K562 (cell line): ENCODE measurements around the gene NEURL2. TPM values are rescaled to one million over a fixed set of nuclear protein-coding genes. Genes with fewer than 3 reads are reported as not detected.

Experiments used
- BCOR ChIP-seq: fragments of 450-650 bp; IDR thresholded peaks from 2 replicates; pipeline ENCODE4 v1.6.1; 2016
- C11orf30 ChIP-seq: fragments of 450-650 bp; IDR thresholded peaks from 2 replicates; pipeline ENCODE4 v1.6.1; 2016; ENCODE audit warnings: low read depth, mild to moderate bottlenecking
- CREB3L1 ChIP-seq: fragments of 450-650 bp; IDR thresholded peaks from 2 replicates; pipeline ENCODE4 v1.6.1; 2014; ENCODE audit warnings: low read depth, mild to moderate bottlenecking, moderate library complexity, borderline replicate concordance
- CXXC5 ChIP-seq: fragments of 250-450 bp; sonication (Bioruptor Pico); IDR thresholded peaks from 2 replicates; pipeline ENCODE4 v1.8.0; 2022; ENCODE audit warnings: inconsistent platforms, mild to moderate bottlenecking, moderate library complexity
- KAT8 ChIP-seq: fragments of 450-650 bp; IDR thresholded peaks from 2 replicates; pipeline ENCODE4 v1.6.1; 2016; ENCODE audit warnings: low read depth, mild to moderate bottlenecking
- KLF13 ChIP-seq: fragments of 450-650 bp; IDR thresholded peaks from 2 replicates; pipeline ENCODE4 v1.6.1; 2016; ENCODE audit warnings: missing genetic modification characterization, low read depth, mild to moderate bottlenecking, missing compliant biosample characterization, moderate library complexity, borderline replicate concordance
- NCOA4 ChIP-seq: fragments of 450-650 bp; IDR thresholded peaks from 2 replicates; pipeline ENCODE4 v1.6.1; 2018; ENCODE audit warnings: mild to moderate bottlenecking; ENCODE audit not compliant: partially characterized antibody
- NEUROD1 ChIP-seq: fragments of 150-350 bp; IDR thresholded peaks from 2 replicates; pipeline ENCODE4 v1.6.1; 2014; ENCODE audit warnings: borderline replicate concordance, low read length, low read depth; ENCODE audit not compliant: partially characterized antibody
- PREB ChIP-seq: sonication (generic); formaldehyde crosslinking; IDR thresholded peaks from 2 replicates; pipeline ENCODE4 v1.8.1; 2023; ENCODE audit warnings: mild to moderate bottlenecking, missing genetic modification reagents
- SIX5 ChIP-seq, 2 experiments: IDR thresholded peaks; 2 replicates each; pipeline ENCODE4 v1.6.1; 2011; ENCODE audit warnings: low read length in 2 of 2, borderline replicate concordance in 1 of 2, low read depth in 1 of 2, mild to moderate bottlenecking in 1 of 2, moderate library complexity in 1 of 2; ENCODE audit not compliant: insufficient read depth in 1 of 2
- SREBF1 ChIP-seq: fragments of 150-350 bp; IDR thresholded peaks from 2 replicates; pipeline ENCODE4 v1.6.1; 2014; ENCODE audit warnings: antibody characterized with exemption, low read depth, low read length, borderline replicate concordance
- SRSF3 ChIP-seq: fragments of 200-400 bp; formaldehyde crosslinking; IDR thresholded peaks from 2 replicates; pipeline ENCODE4 v1.6.1; 2016; ENCODE audit warnings: mild to moderate bottlenecking, low read length, moderate library complexity; ENCODE audit not compliant: insufficient read depth
- TAF1 ChIP-seq: IDR thresholded peaks from 2 replicates; pipeline ENCODE4 v1.6.1; 2011; ENCODE audit warnings: mild to moderate bottlenecking, low read length, moderate library complexity; ENCODE audit not compliant: insufficient read depth, control insufficient read depth, severe bottlenecking; ENCODE audit errors: extremely low read depth
- TCF7 ChIP-seq: sonication (generic); IDR thresholded peaks from 2 replicates; pipeline ENCODE4 v1.6.1; 2016; ENCODE audit warnings: antibody characterized with exemption, borderline replicate concordance
- ZBTB34 ChIP-seq: fragments of 250-450 bp; sonication (Bioruptor Pico); IDR thresholded peaks from 2 replicates; pipeline ENCODE4 v1.8.0; 2021; ENCODE audit warnings: mild to moderate bottlenecking, moderate library complexity
- ZBTB7A ChIP-seq: IDR thresholded peaks from 2 replicates; pipeline ENCODE4 v1.6.1; 2011; ENCODE audit warnings: low read depth, mild to moderate bottlenecking, low read length, moderate library complexity, borderline replicate concordance; ENCODE audit not compliant: control insufficient read depth
- ZFP30 ChIP-seq: fragments of 250-450 bp; sonication (Bioruptor Pico); IDR thresholded peaks from 2 replicates; pipeline ENCODE4 v1.8.0; 2022; ENCODE audit warnings: moderate library complexity, mild to moderate bottlenecking, inconsistent platforms, borderline replicate concordance
- ZKSCAN3 ChIP-seq: fragments of 250-450 bp; sonication (Bioruptor Pico); IDR thresholded peaks from 2 replicates; pipeline ENCODE4 v1.4.0; 2020
- ZNF274 ChIP-seq: IDR thresholded peaks from 2 replicates; pipeline ENCODE4 v1.6.1; 2011; ENCODE audit warnings: low read depth, mild to moderate bottlenecking, low read length, moderate library complexity, borderline replicate concordance
- ZNF830 ChIP-seq: fragments of 250-450 bp; sonication (Bioruptor Pico); IDR thresholded peaks from 2 replicates; pipeline ENCODE4 v1.5.0; 2021; ENCODE audit warnings: mild to moderate bottlenecking
- polyA plus RNA-seq, 8 experiments: library from polyadenylated mRNA; depleted of rRNA in 4 of 8; stranded (reverse) in 5 of 8; unstranded in 3 of 8; fragments of >200 nt; fragmentation: Nextera tagmentation in 2 of 8; fragmentation: Illumina TruSeq in 1 of 8; extraction: Ambion mirVana in 2 of 8; extraction: Trizol in 1 of 8; gene quantifications; 2 replicates each; pipeline versions ENCODE4 v1.2.1 to v1.2.3, GENCODE V29; 2011 to 2014; ENCODE audit warnings: inconsistent platforms in 1 of 8, missing spikeins in 1 of 8
- total RNA-seq, 7 experiments: library from RNA; depleted of rRNA in 6 of 7; stranded (reverse); fragments of >200 nt in 6 of 7; fragmentation: Illumina TruSeq in 2 of 7; extraction: Trizol in 2 of 7; gene quantifications; 2 replicates each; pipeline versions ENCODE4 v1.2.1 to v1.2.3, GENCODE V29; 2011 to 2021; ENCODE audit warnings: low replicate concordance in 1 of 7
- TF ChIP-seq, protein P1 (sequence below): fragments of 200-400 bp; formaldehyde crosslinking; IDR thresholded peaks from 2 replicates; pipeline ENCODE4 v1.6.1; 2017; ENCODE audit warnings: mild to moderate bottlenecking, low read depth, low read length, moderate library complexity

Gene NEURL2
- total and polyA plus RNA-seq, 9 of the 15 experiments (the other 6 are each of a cell fraction or from before 2014, with no cell fraction given), result 0.22 to 1.9 (median 0.50) TPM; not detected in 1

DNA sequence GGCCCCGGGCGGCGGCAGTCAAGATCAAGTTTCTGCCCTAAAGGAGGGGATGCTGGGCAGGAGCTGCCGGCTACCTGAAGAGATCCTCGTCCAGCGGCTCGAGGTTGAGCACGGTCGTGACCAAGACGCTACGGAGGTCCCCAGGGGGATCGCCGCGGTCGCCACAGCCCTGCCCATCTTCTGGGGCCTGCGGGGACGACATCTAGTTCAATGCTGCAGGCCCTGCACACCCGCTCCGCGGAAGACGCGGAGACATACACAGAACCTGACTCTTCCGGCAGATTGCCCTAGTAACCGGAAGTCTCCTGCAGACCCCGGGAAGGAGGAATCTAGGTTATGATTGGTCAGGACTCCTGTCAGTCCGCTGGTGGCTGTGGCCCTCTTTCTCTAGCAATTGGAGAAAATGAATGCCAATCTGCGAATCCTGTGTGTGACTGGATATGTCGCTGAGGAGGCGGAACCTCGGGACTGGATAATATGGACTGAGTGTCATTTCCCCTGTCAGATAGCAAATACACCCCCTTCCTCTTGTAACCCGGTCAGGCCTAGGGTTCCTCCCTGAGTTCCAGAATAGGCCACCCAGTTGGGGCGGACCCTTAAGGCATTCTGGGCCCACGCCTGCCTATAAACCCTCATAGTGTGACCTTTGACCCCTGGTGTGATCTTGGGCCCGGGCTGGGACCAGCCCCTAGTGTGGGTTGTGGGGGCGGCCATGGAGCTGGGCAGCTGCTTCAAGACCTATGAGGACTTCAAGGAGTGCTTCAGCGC is 33.7 kb downstream of the NEURL2 start, which contains the start of the genes ACOT8 and ZSWIM3 (continued):
- TF ChIP-seq ZBTB34 (no peak), TAF1 (peak; percentile 84), ZKSCAN3 (CRISPR knock-in tag) (no peak), BCOR (no peak), SIX5 (IDR thresholded peaks at IDR 0.05; ENCODE audit: borderline replicate concordance in 1 of 2, insufficient read depth in 1 of 2, low read depth in 1 of 2, low read length in 2 of 2) (no peak), CREB3L1 (no peak; the same call in 1 of the 2 replicates), SREBF1 (peak; percentile 58; the same call in 1 of the 2 replicates), PREB (no peak), ZFP30 (CRISPR knock-in tag) (no peak), TCF7 (no peak), ZNF830 (CRISPR knock-in tag) (no peak), KLF13 (tag) (0 out of 2 replicates have a peak, but pooled peaks have one; percentile 48), NCOA4 (no peak), KAT8 (no peak), CXXC5 (CRISPR knock-in tag) (peak; percentile 34; the same call in 1 of the 2 replicates), SRSF3 (no peak), ZBTB7A (peak; percentile 35; the same call in 1 of the 2 replicates), C11orf30 (peak; percentile 62), NEUROD1 (peak; percentile 99), ZNF274 (no peak)
- TF ChIP-seq, protein P1, sequence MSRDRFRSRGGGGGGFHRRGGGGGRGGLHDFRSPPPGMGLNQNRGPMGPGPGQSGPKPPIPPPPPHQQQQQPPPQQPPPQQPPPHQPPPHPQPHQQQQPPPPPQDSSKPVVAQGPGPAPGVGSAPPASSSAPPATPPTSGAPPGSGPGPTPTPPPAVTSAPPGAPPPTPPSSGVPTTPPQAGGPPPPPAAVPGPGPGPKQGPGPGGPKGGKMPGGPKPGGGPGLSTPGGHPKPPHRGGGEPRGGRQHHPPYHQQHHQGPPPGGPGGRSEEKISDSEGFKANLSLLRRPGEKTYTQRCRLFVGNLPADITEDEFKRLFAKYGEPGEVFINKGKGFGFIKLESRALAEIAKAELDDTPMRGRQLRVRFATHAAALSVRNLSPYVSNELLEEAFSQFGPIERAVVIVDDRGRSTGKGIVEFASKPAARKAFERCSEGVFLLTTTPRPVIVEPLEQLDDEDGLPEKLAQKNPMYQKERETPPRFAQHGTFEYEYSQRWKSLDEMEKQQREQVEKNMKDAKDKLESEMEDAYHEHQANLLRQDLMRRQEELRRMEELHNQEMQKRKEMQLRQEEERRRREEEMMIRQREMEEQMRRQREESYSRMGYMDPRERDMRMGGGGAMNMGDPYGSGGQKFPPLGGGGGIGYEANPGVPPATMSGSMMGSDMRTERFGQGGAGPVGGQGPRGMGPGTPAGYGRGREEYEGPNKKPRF, result no peak
